SU-DHL-6 (cell line): ENCODE results near the gene ATP11C.

ENCODE experiments used
- H2AFZ ChIP-seq: fragments of 200-600 bp; sonication (generic); 2 replicates; pipeline ENCODE4 v1.6.1; 2014; ENCODE audit warnings: low read depth, mild to moderate bottlenecking, moderate library complexity, mixed read lengths, antibody characterized with exemption, low read length; ENCODE audit not compliant: severe bottlenecking
- H3F3A ChIP-seq: fragments of 200-600 bp; shearing (Covaris generic); 2 replicates; pipeline ENCODE4 v1.6.0; 2016; ENCODE audit warnings: antibody characterized with exemption, mild to moderate bottlenecking; ENCODE audit not compliant: insufficient read depth
- H3K27ac ChIP-seq: fragments of 200-600 bp; sonication (generic); 2 replicates; pipeline ENCODE4 v1.5.1; 2016; ENCODE audit warnings: low read depth, mild to moderate bottlenecking, low read length, moderate library complexity, mixed read lengths
- H3K27me3 ChIP-seq: fragments of 200-600 bp; sonication (generic), shearing (Covaris generic); 2 replicates; pipeline ENCODE4 v1.6.0; 2014; ENCODE audit warnings: mild to moderate bottlenecking, low read length
- H3K36me3 ChIP-seq: fragments of 200-600 bp; sonication (generic); 2 replicates; pipeline ENCODE4 v1.6.1; 2014; ENCODE audit warnings: mild to moderate bottlenecking, low read length, mixed read lengths
- H3K4me2 ChIP-seq: fragments of 300-600, 200-600 bp; shearing (Covaris generic), sonication (generic); 2 replicates; pipeline ENCODE4 v1.6.0; 2014; ENCODE audit warnings: low read length, low read depth, mild to moderate bottlenecking; ENCODE audit not compliant: poor library complexity, severe bottlenecking
- H3K4me3 ChIP-seq: fragments of 200-600 bp; sonication (generic); 2 replicates; pipeline ENCODE4 v1.5.1; 2014; ENCODE audit warnings: antibody characterized with exemption, low read length, mild to moderate bottlenecking, mixed read lengths; ENCODE audit not compliant: insufficient read depth, poor library complexity, severe bottlenecking
- H3K79me2 ChIP-seq: fragments of 200-600 bp; sonication (generic); 2 replicates; pipeline ENCODE4 v1.6.1; 2014; ENCODE audit warnings: mild to moderate bottlenecking, low read length, moderate library complexity; ENCODE audit not compliant: insufficient read depth
- H3K9ac ChIP-seq: fragments of 200-600 bp; sonication (generic); 2 replicates; pipeline ENCODE4 v1.7.0; 2014; ENCODE audit warnings: mild to moderate bottlenecking, low read length
- H3K9me2 ChIP-seq: fragments of 200-600 bp; sonication (generic); replicated peaks from 2 replicates; pipeline ENCODE4 v1.6.1; 2014; ENCODE audit warnings: low read length; ENCODE audit not compliant: insufficient read depth
- H3K9me3 ChIP-seq: fragments of 200-600 bp; sonication (generic); 2 replicates; pipeline ENCODE4 v1.6.1; 2014; ENCODE audit warnings: low read length, mixed read lengths; ENCODE audit not compliant: insufficient read depth
- H4K20me1 ChIP-seq: fragments of 200-600 bp; sonication (generic); 2 replicates; pipeline ENCODE4 v1.6.1; 2014; ENCODE audit warnings: low read depth, mild to moderate bottlenecking, antibody characterized with exemption, low read length, moderate library complexity, mixed read lengths
- EZH2phosphoT487 ChIP-seq: fragments of 200-600 bp; sonication (generic), shearing (Covaris generic); conservative IDR thresholded peaks from 2 replicates; pipeline ENCODE4 v1.6.1; 2018; ENCODE audit warnings: mild to moderate bottlenecking, antibody characterized with exemption, low read length, moderate library complexity, mixed read lengths
- TF ChIP-seq, protein P1 (sequence below): fragments of 200-600 bp; sonication (generic); IDR thresholded peaks from one replicate; pipeline ENCODE4 v1.5.1; 2017; ENCODE audit warnings: antibody characterized with exemption, mild to moderate bottlenecking, low read length, moderate library complexity; ENCODE audit not compliant: insufficient read depth, poor library complexity, severe bottlenecking

Gene ATP11C

DNA sequence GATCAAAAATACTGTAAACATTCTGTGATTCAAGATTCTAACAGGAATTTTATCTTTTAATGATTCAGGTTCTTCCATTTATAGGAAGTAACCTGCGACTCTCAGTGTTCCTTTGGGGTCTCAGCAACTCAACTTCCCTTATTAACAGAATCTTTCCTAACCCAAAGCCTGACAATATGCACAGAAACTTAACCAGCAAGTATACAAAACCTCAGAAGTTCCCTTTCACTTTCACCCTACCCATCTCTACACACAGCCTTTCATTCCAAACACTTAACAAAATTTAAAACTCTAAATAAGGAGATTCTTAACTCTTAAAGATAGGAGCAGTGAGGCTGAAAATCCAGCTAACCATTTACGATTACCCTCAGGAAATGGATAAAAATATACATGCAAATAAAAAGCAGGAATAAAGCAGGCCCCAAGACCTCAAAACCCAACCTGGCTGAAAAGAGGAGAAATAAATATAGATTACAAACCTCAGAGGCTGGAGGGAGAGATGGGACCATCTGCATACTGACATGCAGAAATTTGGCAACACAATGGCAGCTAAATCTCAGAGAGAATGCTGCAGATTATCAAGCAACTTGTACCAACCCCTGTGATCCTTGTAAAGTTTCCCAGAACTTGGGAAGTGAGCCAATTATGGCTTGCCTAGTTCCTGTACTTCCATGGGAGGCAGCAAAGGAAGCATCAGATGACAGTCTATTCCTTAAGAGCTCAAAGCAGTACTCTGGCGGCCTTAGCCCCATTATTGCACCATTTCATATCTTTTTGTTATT is 101.0 kb downstream of the ATP11C start:
- H3K79me2 ChIP-seq = no peaks in the 10 kb centered on the region
- no peaks in the 10 kb centered on the region for H3K9me3 ChIP-seq
- H2AFZ ChIP-seq = no peak overlapping the region
- no peak overlapping the region for H3K4me3 ChIP-seq
- H3K4me2 ChIP-seq = no peak overlapping the region
- no peaks in the 10 kb centered on the region for H3K9me2 ChIP-seq
- TF ChIP-seq, protein P1, sequence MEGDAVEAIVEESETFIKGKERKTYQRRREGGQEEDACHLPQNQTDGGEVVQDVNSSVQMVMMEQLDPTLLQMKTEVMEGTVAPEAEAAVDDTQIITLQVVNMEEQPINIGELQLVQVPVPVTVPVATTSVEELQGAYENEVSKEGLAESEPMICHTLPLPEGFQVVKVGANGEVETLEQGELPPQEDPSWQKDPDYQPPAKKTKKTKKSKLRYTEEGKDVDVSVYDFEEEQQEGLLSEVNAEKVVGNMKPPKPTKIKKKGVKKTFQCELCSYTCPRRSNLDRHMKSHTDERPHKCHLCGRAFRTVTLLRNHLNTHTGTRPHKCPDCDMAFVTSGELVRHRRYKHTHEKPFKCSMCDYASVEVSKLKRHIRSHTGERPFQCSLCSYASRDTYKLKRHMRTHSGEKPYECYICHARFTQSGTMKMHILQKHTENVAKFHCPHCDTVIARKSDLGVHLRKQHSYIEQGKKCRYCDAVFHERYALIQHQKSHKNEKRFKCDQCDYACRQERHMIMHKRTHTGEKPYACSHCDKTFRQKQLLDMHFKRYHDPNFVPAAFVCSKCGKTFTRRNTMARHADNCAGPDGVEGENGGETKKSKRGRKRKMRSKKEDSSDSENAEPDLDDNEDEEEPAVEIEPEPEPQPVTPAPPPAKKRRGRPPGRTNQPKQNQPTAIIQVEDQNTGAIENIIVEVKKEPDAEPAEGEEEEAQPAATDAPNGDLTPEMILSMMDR = no peak
- TF ChIP-seq EZH2phosphoT487 = no peak
- no peak overlapping the region for H3K27ac ChIP-seq
- no peaks in the 10 kb centered on the region for H3K36me3 ChIP-seq
- H3K9ac ChIP-seq = no peak overlapping the region
- no peaks in the 10 kb centered on the region for H4K20me1 ChIP-seq
- no peaks in the 10 kb centered on the region for H3K27me3 ChIP-seq
- H3F3A ChIP-seq = no peaks in the 10 kb centered on the region

DNA sequence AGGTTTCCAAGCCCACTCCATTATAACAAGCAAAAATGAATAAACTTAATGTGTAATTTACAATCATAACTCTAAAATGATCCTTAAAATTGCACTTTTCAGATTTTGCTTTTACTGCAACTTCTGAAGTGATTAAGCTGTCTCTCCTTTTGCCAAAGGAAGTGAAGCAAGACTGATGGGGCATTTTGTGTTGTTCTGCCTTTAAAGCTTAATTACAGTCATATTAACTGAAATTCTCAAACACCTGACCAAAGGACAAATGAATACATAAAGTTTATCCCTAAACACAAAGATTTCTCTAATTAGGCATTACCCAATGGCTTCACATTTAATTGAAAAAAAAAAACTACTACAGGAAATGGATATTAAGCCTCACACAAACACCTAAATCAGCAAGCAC is 101.8 kb downstream of the ATP11C start:
- no peaks in the 10 kb centered on the region for H3K36me3 ChIP-seq
- no peaks in the 10 kb centered on the region for H3K79me2 ChIP-seq
- H3K4me2 ChIP-seq = no peak overlapping the region
- no peak overlapping the region for H3K4me3 ChIP-seq
- no peak overlapping the region for H2AFZ ChIP-seq
- H4K20me1 ChIP-seq = no peaks in the 10 kb centered on the region
- no peaks in the 10 kb centered on the region for H3K9me3 ChIP-seq
- no peak overlapping the region for H3K9ac ChIP-seq
- no peaks in the 10 kb centered on the region for H3F3A ChIP-seq
- TF ChIP-seq, protein P1 = no peak
- TF ChIP-seq EZH2phosphoT487 = no peak
- no peak overlapping the region for H3K27ac ChIP-seq
- no peaks in the 10 kb centered on the region for H3K9me2 ChIP-seq
- H3K27me3 ChIP-seq = no peaks in the 10 kb centered on the region

- H3K36me3 ChIP-seq = no peaks in the 10 kb centered on the region
- no peaks in the 10 kb centered on the region for H3K27me3 ChIP-seq
- H4K20me1 ChIP-seq = no peaks in the 10 kb centered on the region
- no peak overlapping the region for H3K4me3 ChIP-seq
- no peak overlapping the region for H2AFZ ChIP-seq
- no peaks in the 10 kb centered on the region for H3K9me2 ChIP-seq
- H3K4me2 ChIP-seq = no peak overlapping the region
- no peak overlapping the region for H3K9ac ChIP-seq
- H3K9me3 ChIP-seq = no peaks in the 10 kb centered on the region
- no peak overlapping the region for H3K27ac ChIP-seq
- H3K79me2 ChIP-seq = no peaks in the 10 kb centered on the region
- TF ChIP-seq, protein P1 = no peak
- no peak for TF ChIP-seq EZH2phosphoT487
- no peaks in the 10 kb centered on the region for H3F3A ChIP-seq
Observed at GRCh38 chrX:139828830-139829229, 104.0 kb downstream of the ATP11C start.
